OCI-LY7 (cell line): ENCODE measurements around the gene HIVEP3. TPM values are rescaled to one million over a fixed set of nuclear protein-coding genes. Genes with fewer than 3 reads are reported as not detected.

ENCODE experiments used
- BruUV-seq: library from RNA; stranded (reverse); fragments of 400-500 nt; replicated peaks from 2 replicates; lab custom pipeline; 2021; lab: Mats Ljungman, UMichigan
- CTCF ChIA-PET: fragments of 300-600 bp; sonication (Branson Sonifier 250); formaldehyde crosslinking; loops from one replicate; lab custom pipeline; 2022; ENCODE audit warnings: antibody characterized with exemption; ENCODE audit not compliant: unreplicated experiment; lab: Charles Lee
- POLR2A ChIA-PET: fragments of 300-600 bp; sonication (Branson Sonifier 250); formaldehyde crosslinking; loops from one replicate; lab custom pipeline; 2022; ENCODE audit warnings: antibody characterized with exemption; lab: Charles Lee
- DNase-seq: peaks from one replicate; pipeline ENCODE4 v3.0.0-alpha.2; 2015; ENCODE audit warnings: low spot score
- H2AFZ ChIP-seq: fragments of 200-600 bp; sonication (generic), shearing (Covaris generic); 2 replicates; pipeline ENCODE4 v1.6.1; 2014; ENCODE audit warnings: mild to moderate bottlenecking, antibody characterized with exemption, low read length, moderate library complexity
- H3K27ac ChIP-seq: fragments of 200-600 bp; sonication (generic); 2 replicates; pipeline ENCODE4 v1.5.1; 2014; ENCODE audit warnings: mixed run types, low read depth, mild to moderate bottlenecking, moderate library complexity, low read length, inconsistent platforms; ENCODE audit not compliant: poor library complexity, severe bottlenecking
- H3K36me3 ChIP-seq: fragments of 200-600 bp; sonication (generic); 2 replicates; pipeline ENCODE4 v1.6.1; 2014; ENCODE audit warnings: mild to moderate bottlenecking, antibody characterized with exemption, low read length, moderate library complexity, mixed read lengths; ENCODE audit not compliant: insufficient read depth
- H3K4me1 ChIP-seq: fragments of 200-600 bp; sonication (generic); 2 replicates; pipeline ENCODE4 v1.5.1; 2014; ENCODE audit warnings: mild to moderate bottlenecking, low read length; ENCODE audit not compliant: insufficient read depth, poor library complexity, severe bottlenecking
- H3K4me2 ChIP-seq: fragments of 200-600 bp; sonication (generic); 2 replicates; pipeline ENCODE4 v1.6.1; 2014; ENCODE audit warnings: mild to moderate bottlenecking, low read length
- H3K4me3 ChIP-seq: fragments of 200-600 bp; sonication (generic); 2 replicates; pipeline ENCODE4 v1.5.1; 2014; ENCODE audit warnings: mild to moderate bottlenecking, low read depth, low read length; ENCODE audit not compliant: poor library complexity, severe bottlenecking
- H3K79me2 ChIP-seq: fragments of 200-600 bp; sonication (generic); 2 replicates; pipeline ENCODE4 v1.6.1; 2016; ENCODE audit warnings: low read depth, mild to moderate bottlenecking, low read length, moderate library complexity, mixed read lengths; ENCODE audit not compliant: insufficient read depth
- H3K9me2 ChIP-seq: fragments of 200-600 bp; sonication (generic); 2 replicates; pipeline ENCODE4 v1.6.1; 2016; ENCODE audit warnings: mild to moderate bottlenecking, low read length, mixed read lengths; ENCODE audit not compliant: insufficient read depth
- H3K9me3 ChIP-seq: fragments of 200-600 bp; sonication (generic); 2 replicates; pipeline ENCODE4 v1.6.1; 2014; ENCODE audit warnings: mild to moderate bottlenecking, mixed run types, low read length, mixed read lengths
- H4K20me1 ChIP-seq: fragments of 200-600 bp; sonication (generic); 2 replicates; pipeline ENCODE4 v1.6.1; 2014; ENCODE audit warnings: mild to moderate bottlenecking, antibody characterized with exemption, low read length, moderate library complexity, mixed read lengths; ENCODE audit not compliant: insufficient read depth
- CTCF ChIP-seq: fragments of 200-600 bp; sonication (generic); conservative IDR thresholded peaks from 2 replicates; pipeline ENCODE4 v1.5.1; 2014; ENCODE audit warnings: mild to moderate bottlenecking, antibody characterized with exemption, low read length, moderate library complexity, mixed read lengths
- EZH2phosphoT487 ChIP-seq: fragments of 200-600 bp; sonication (generic); IDR thresholded peaks from 2 replicates; pipeline ENCODE4 v1.6.1; 2018; ENCODE audit warnings: low read depth, borderline replicate concordance, mild to moderate bottlenecking, mixed run types, antibody characterized with exemption, low read length, moderate library complexity, mixed read lengths
- intact Hi-C: fragments of 100-400 bp; cut with micrococcal nuclease; formaldehyde crosslinking; loops from one replicate; pipeline ENCODE4 v1.10.0; 2022; ENCODE audit not compliant: unreplicated experiment
- total RNA-seq, 2 experiments: library from RNA; depleted of rRNA in 1 of 2; stranded (reverse); fragments of >200 nt in 1 of 2; shearing (Covaris generic) in 1 of 2; gene quantifications; 2 replicates each; pipeline ENCODE4 v1.2.3, GENCODE V29; 2014 to 2022

Gene HIVEP3
- total RNA-seq, 2 experiments from 2014 or later = 0.53 to 0.60 TPM

GRCh38 chr1:41503538-41504113 lies 415.1 kb downstream of the HIVEP3 start:
- no TSS peak for BruUV-seq
- POLR2A ChIA-PET = no interaction called here
- H2AFZ ChIP-seq = no peak overlapping the region
- H3K79me2 ChIP-seq = no peaks in the 10 kb centered on the region
- no peaks in the 10 kb centered on the region for H3K9me3 ChIP-seq
- DNase-seq = no peak
- no peaks in the 10 kb centered on the region for H3K36me3 ChIP-seq
- intact Hi-C loops = no loop called here
- no peaks in the 10 kb centered on the region for H4K20me1 ChIP-seq
- no peak overlapping the region for H3K4me3 ChIP-seq
- CTCF ChIA-PET = no interaction called here
- no peaks in the 10 kb centered on the region for H3K9me2 ChIP-seq
- no peaks in the 10 kb centered on the region for H3K4me1 ChIP-seq
- H3K27ac ChIP-seq = no peak overlapping the region
- H3K4me2 ChIP-seq = no peak overlapping the region
- TF ChIP-seq CTCF = 0 out of 2 replicates have a peak, but pooled peaks have one; percentile 16
- TF ChIP-seq EZH2phosphoT487 = no peak

- Histone ChIP-seq H3K36me3 (no peaks in the 10 kb centered on the region), H3K9me2 (no peaks in the 10 kb centered on the region), H4K20me1 (no peaks in the 10 kb centered on the region), H3K4me2 (no peak overlapping the region), H3K27ac (no peak overlapping the region), H3K9me3 (no peaks in the 10 kb centered on the region), H3K79me2 (no peaks in the 10 kb centered on the region), H2AFZ (no peak overlapping the region), H3K4me1 (no peaks in the 10 kb centered on the region), H3K4me3 (no peak overlapping the region)
- no peak for DNase-seq
- TF ChIP-seq CTCF (no peak), EZH2phosphoT487 (no peak)
- POLR2A ChIA-PET = no interaction called here
- intact Hi-C loops = no loop called here
- no TSS peak for BruUV-seq
- CTCF ChIA-PET = no interaction called here
Observed at GRCh38 chr1:41502912-41503311, 415.8 kb downstream of the HIVEP3 start.

- H4K20me1 ChIP-seq = no peaks in the 10 kb centered on the region
- H3K4me1 ChIP-seq = no peaks in the 10 kb centered on the region
- H3K36me3 ChIP-seq = no peaks in the 10 kb centered on the region
- no peaks in the 10 kb centered on the region for H3K9me2 ChIP-seq
- intact Hi-C loops = no loop called here
- H3K4me2 ChIP-seq = no peak overlapping the region
- ChIA-PET POLR2A (no interaction called here), CTCF (no interaction called here)
- BruUV-seq = no TSS peak
- H3K79me2 ChIP-seq = no peaks in the 10 kb centered on the region
- no peak overlapping the region for H3K27ac ChIP-seq
- H3K9me3 ChIP-seq = no peaks in the 10 kb centered on the region
- H2AFZ ChIP-seq = no peak overlapping the region
- DNase-seq = no peak
- no peak for TF ChIP-seq CTCF
- no peak for TF ChIP-seq EZH2phosphoT487
- H3K4me3 ChIP-seq = no peak overlapping the region
Observed at GRCh38 chr1:41501581-41501980, 417.1 kb downstream of the HIVEP3 start.
